Ishikawa (cell line): Measurements from ENCODE around the gene MYL10.
A peak's percentile ranks its signal among the peaks of the same experiment; 100 is the strongest.

Source experiments
- CEBPB ChIP-seq: IDR thresholded peaks from 2 replicates; pipeline ENCODE4 v1.6.1; 2012
- CREB1 ChIP-seq: IDR thresholded peaks from 2 replicates; pipeline ENCODE4 v1.6.1; 2012; ENCODE audit warnings: low read depth
- EGR1 ChIP-seq: IDR thresholded peaks from 2 replicates; pipeline ENCODE4 v1.6.1; 2012
- EP300 ChIP-seq: IDR thresholded peaks from 2 replicates; pipeline ENCODE4 v1.6.1; 2012; ENCODE audit warnings: borderline replicate concordance
- FOXM1 ChIP-seq: IDR thresholded peaks from 2 replicates; pipeline ENCODE4 v1.6.1; 2012; ENCODE audit warnings: low read depth, borderline replicate concordance
- NFIC ChIP-seq: IDR thresholded peaks from 2 replicates; pipeline ENCODE4 v1.6.1; 2012
- RAD21 ChIP-seq: IDR thresholded peaks from 2 replicates; pipeline ENCODE4 v1.6.1; 2012; ENCODE audit warnings: low read depth
- TAF1 ChIP-seq: IDR thresholded peaks from 2 replicates; pipeline ENCODE4 v1.6.1; 2012; ENCODE audit warnings: low read depth, mild to moderate bottlenecking
- TCF12 ChIP-seq: IDR thresholded peaks from 2 replicates; pipeline ENCODE4 v1.6.1; 2012; ENCODE audit warnings: low read depth
- TEAD4 ChIP-seq: IDR thresholded peaks from 2 replicates; pipeline ENCODE4 v1.6.1; 2012
- YY1 ChIP-seq: IDR thresholded peaks from 2 replicates; pipeline ENCODE4 v1.6.1; 2012; ENCODE audit warnings: low read depth
- ZBTB7A ChIP-seq: IDR thresholded peaks from 2 replicates; pipeline ENCODE4 v1.6.1; 2012; ENCODE audit warnings: low read depth
- TF ChIP-seq, protein P1 (sequence below): IDR thresholded peaks from 2 replicates; pipeline ENCODE4 v1.6.1; 2012; ENCODE audit warnings: low read depth, mild to moderate bottlenecking
- TF ChIP-seq, protein P2 (sequence below): IDR thresholded peaks from 2 replicates; pipeline ENCODE4 v1.6.1; 2012
- TF ChIP-seq, protein P3 (sequence below): IDR thresholded peaks from 2 replicates; pipeline ENCODE4 v1.6.1; 2012

Gene MYL10

DNA sequence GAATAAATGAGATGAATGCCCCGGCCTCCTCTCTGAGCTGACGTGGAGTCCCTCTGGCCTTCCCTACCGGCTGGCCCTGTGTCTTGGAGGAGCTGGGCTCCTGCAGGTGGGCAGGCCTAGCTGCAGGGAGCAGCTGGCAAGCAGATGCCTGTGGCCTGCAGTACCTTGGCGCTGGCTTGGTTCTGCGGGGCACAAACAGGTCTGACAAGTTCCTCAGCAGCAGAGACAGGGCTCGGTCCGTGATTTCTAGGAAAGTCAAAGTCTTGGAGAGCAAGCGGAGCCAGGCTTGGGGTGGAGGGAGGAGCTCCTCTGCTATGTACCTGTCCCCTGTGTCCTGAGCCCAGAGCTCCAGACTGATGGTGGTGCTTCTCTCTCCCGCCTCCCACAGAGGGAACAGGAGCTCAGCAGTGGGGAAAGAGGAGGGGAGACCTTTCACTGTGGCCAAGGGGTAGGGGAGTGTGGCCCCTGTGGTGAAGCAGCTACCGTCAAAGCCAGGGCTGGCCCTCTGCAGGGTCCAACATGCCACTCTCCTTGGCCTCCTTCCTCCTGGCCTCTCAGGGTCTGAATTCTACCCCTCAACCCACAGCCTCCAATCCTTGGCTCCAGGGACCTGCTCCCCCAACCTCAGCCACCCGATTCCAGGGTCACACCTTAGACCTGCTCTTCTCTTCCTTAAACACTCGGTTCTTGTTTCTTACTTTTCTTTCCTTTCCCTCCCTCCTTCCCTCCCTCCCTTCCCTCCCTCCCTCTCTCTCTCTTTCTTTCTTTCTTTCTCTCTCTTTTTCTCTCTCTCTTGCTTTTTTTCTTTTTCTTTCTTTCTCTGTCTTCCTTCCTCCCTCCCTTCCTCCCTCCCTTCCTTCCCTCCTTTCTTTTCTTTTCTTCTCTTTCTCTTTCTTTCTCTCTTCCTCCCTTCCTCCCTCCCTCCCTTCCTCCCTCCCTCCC is 20.1 kb downstream of the MYL10 start:
- TF ChIP-seq, protein P1, sequence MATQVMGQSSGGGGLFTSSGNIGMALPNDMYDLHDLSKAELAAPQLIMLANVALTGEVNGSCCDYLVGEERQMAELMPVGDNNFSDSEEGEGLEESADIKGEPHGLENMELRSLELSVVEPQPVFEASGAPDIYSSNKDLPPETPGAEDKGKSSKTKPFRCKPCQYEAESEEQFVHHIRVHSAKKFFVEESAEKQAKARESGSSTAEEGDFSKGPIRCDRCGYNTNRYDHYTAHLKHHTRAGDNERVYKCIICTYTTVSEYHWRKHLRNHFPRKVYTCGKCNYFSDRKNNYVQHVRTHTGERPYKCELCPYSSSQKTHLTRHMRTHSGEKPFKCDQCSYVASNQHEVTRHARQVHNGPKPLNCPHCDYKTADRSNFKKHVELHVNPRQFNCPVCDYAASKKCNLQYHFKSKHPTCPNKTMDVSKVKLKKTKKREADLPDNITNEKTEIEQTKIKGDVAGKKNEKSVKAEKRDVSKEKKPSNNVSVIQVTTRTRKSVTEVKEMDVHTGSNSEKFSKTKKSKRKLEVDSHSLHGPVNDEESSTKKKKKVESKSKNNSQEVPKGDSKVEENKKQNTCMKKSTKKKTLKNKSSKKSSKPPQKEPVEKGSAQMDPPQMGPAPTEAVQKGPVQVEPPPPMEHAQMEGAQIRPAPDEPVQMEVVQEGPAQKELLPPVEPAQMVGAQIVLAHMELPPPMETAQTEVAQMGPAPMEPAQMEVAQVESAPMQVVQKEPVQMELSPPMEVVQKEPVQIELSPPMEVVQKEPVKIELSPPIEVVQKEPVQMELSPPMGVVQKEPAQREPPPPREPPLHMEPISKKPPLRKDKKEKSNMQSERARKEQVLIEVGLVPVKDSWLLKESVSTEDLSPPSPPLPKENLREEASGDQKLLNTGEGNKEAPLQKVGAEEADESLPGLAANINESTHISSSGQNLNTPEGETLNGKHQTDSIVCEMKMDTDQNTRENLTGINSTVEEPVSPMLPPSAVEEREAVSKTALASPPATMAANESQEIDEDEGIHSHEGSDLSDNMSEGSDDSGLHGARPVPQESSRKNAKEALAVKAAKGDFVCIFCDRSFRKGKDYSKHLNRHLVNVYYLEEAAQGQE, result no peak
- TF ChIP-seq, protein P2, sequence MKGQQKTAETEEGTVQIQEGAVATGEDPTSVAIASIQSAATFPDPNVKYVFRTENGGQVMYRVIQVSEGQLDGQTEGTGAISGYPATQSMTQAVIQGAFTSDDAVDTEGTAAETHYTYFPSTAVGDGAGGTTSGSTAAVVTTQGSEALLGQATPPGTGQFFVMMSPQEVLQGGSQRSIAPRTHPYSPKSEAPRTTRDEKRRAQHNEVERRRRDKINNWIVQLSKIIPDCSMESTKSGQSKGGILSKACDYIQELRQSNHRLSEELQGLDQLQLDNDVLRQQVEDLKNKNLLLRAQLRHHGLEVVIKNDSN, result peak; percentile 51; the same call in 1 of the 2 replicates
- TF ChIP-seq YY1, result peak; percentile 52; the same call in 1 of the 2 replicates
- TF ChIP-seq CEBPB, result peak; percentile 32; the same call in 1 of the 2 replicates
- peak; percentile 89 for TF ChIP-seq TCF12
- TF ChIP-seq, protein P3, sequence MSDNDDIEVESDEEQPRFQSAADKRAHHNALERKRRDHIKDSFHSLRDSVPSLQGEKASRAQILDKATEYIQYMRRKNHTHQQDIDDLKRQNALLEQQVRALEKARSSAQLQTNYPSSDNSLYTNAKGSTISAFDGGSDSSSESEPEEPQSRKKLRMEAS, result peak; percentile 83
- peak; percentile 92 for TF ChIP-seq NFIC
- TF ChIP-seq EGR1, result no peak
- peak; percentile 69 for TF ChIP-seq EP300
- TF ChIP-seq TEAD4, result peak; percentile 71
- TF ChIP-seq CREB1, result no peak
- TF ChIP-seq TAF1, result 0 out of 2 replicates have a peak, but pooled peaks have one; percentile 18
- TF ChIP-seq RAD21, result no peak; the same call in 1 of the 2 replicates
- TF ChIP-seq ZBTB7A, result peak; percentile 52; the same call in 1 of the 2 replicates
- TF ChIP-seq FOXM1, result 0 out of 2 replicates have a peak, but pooled peaks have one; percentile 26

DNA sequence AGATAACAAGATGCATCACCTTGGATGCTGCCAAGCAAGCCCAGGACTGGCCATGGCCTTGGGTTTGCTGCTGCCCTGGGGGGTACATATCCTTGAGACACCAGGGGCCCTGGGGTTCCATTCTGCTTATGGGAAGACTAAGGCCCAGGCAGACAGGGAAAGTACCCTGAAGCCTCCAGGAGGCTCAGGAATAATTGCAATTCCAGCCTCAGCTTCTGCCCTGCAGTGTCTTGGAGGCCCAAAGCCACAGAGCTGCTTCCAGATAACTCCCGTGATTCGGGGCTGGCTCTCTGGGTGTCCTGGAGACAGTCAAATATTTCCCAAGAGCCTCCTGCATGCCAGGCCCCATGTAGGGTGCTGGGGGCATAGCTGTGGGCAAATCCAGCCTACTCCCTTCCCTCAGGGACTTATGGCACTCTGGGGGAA is 22.6 kb downstream of the MYL10 start:
- TF ChIP-seq EP300, result no peak
- TF ChIP-seq, protein P2, result no peak
- no peak for TF ChIP-seq TEAD4
- no peak for TF ChIP-seq CEBPB
- TF ChIP-seq RAD21, result no peak
- TF ChIP-seq YY1, result no peak
- TF ChIP-seq NFIC, result no peak
- no peak for TF ChIP-seq TAF1
- no peak for TF ChIP-seq FOXM1
- TF ChIP-seq, protein P3, result no peak
- TF ChIP-seq, protein P1, result no peak
- TF ChIP-seq CREB1, result no peak
- no peak for TF ChIP-seq EGR1
- no peak for TF ChIP-seq TCF12
- no peak for TF ChIP-seq ZBTB7A

DNA sequence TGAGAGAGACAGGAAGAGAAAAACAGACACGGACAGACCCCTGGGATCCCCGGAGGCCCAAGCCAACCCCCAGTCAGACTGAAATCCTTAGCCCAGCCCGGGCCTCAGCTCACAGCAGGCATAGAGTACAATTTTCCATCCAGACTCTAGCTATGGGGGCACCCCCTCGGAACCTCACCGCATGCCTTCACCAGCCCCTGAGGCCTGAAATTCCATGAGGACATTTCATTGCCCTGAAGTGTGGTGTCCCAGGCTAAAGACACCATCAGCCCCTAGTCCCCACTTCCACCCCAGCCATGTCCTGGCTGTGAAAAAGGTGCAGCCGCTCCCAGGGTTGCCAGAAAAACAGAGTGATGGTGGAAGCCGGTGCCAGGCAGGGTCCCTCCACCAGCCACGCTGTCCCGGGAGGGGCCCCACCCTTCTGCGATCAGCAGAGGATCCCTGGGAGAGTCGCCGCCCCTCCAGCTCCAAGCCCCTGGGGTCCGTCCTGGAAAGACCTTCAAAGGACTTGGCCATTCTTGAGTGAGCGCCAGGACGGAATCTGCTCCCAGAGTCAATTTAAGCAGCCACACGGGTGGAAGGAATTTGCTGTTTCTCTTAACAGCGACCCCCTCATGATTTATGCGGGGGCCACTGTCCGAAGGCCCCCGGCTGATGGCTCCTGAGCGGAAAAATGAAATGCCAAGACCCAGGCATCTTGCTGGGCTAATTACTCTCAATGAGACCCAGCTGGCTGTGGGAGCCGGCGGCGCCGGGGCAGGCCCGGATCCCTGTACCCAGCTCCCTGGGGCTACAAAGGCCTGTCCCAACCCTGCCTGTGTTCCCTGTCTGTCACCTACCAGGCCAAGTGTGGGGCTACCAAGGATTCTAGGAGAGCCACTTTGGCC is 23.2 kb downstream of the MYL10 start:
- TF ChIP-seq TEAD4 (no peak), EP300 (no peak), YY1 (no peak), NFIC (no peak), RAD21 (no peak), TAF1 (no peak), CREB1 (no peak), ZBTB7A (no peak), EGR1 (no peak)
- TF ChIP-seq, protein P3, result no peak
- TF ChIP-seq, protein P1, result no peak
